ENCODE data around the gene GPT2. TPM values are rescaled to one million over a fixed set of nuclear protein-coding genes. Genes with fewer than 3 reads are reported as not detected.

GPT2 gene, protein sequence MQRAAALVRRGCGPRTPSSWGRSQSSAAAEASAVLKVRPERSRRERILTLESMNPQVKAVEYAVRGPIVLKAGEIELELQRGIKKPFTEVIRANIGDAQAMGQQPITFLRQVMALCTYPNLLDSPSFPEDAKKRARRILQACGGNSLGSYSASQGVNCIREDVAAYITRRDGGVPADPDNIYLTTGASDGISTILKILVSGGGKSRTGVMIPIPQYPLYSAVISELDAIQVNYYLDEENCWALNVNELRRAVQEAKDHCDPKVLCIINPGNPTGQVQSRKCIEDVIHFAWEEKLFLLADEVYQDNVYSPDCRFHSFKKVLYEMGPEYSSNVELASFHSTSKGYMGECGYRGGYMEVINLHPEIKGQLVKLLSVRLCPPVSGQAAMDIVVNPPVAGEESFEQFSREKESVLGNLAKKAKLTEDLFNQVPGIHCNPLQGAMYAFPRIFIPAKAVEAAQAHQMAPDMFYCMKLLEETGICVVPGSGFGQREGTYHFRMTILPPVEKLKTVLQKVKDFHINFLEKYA
- total RNA-seq, result 5.9 and 6.1 TPM in 2 replicates

GRCh38 chr16:46883690-46884512 lies at the start of gene GPT2:
TSS of gene GPT2 (plus strand) at chr16:46884362. CDS start at chr16:46884716, 354 bp downstream.

GRCh38 chr16:46973207-46973995 lies 89.2 kb downstream of the GPT2 start, which contains the start of gene DNAJA2:
TSS of gene DNAJA2 (minus strand) at chr16:46973674. CDS start at chr16:46973572, 102 bp downstream.

Small RNA genes lying within 50 kb of the gene (small RNA-seq; reads per million reads assigned to genes)
- gene AC007225.2, result not detected

Other genes with a start within 250 kb of the GPT2 start
- 94.1 and 126 TPM in 2 replicates for gene VPS35, start 195.2 kb upstream of the GPT2 start, total RNA-seq
- 7.3 and 14.1 TPM in 2 replicates for gene ORC6, start 194.7 kb upstream of the GPT2 start, total RNA-seq
- under 0.01 and 0.73 TPM in 2 replicates for gene MYLK3, start 136.0 kb upstream of the GPT2 start, total RNA-seq
- 1.8 and 2.5 TPM in 2 replicates for gene C16orf87, start 53.2 kb upstream of the GPT2 start, total RNA-seq
- gene DNAJA2, start 89.3 kb downstream of the GPT2 start, total RNA-seq, result 69.4 and 75.1 TPM in 2 replicates

Measured in subcutaneous preadipocyte (primary cell).